Activated CD8-positive, alpha-beta T cell treated with anti-CD3 and anti-CD28 coated beads for 36 hours (primary cell): Measurements from ENCODE around the gene TRDN. TPM values are rescaled to one million over a fixed set of nuclear protein-coding genes. Genes with fewer than 3 reads are reported as not detected.

ENCODE experiments used
- ATAC-seq: fragments of 200-7000 bp; cut with Tn5 transposase; one replicate; pipeline ENCODE4 v1.10.0; 2021; ENCODE audit warnings: mild to moderate bottlenecking, moderate library complexity
- CTCF ChIA-PET: fragments of 350-600 bp; sonication (Branson Sonifier 250); formaldehyde crosslinking; loops from one replicate; lab custom pipeline; 2021; ENCODE audit warnings: antibody characterized with exemption; lab: Charles Lee
- POLR2A ChIA-PET: fragments of 350-600 bp; sonication (Branson Sonifier 250); formaldehyde crosslinking; loops from one replicate; lab custom pipeline; 2021; ENCODE audit warnings: antibody characterized with exemption; lab: Charles Lee
- DNase-seq: peaks from one replicate; pipeline ENCODE4 v3.0.0-alpha.2; 2020
- H3K27ac Mint-ChIP-seq: one replicate; pipeline ENCODE4 v1.8.0; 2021; ENCODE audit warnings: mild to moderate bottlenecking, mixed read lengths
- H3K27me3 Mint-ChIP-seq: one replicate; pipeline ENCODE4 v1.8.0; 2021; ENCODE audit warnings: mixed read lengths
- H3K36me3 Mint-ChIP-seq: one replicate; pipeline ENCODE4 v1.8.0; 2021; ENCODE audit warnings: low read depth, mixed read lengths
- H3K4me1 Mint-ChIP-seq: one replicate; pipeline ENCODE4 v1.8.0; 2021; ENCODE audit warnings: low read depth, mixed read lengths
- H3K4me3 Mint-ChIP-seq: one replicate; pipeline ENCODE4 v1.8.0; 2021; ENCODE audit warnings: mild to moderate bottlenecking, moderate library complexity, mixed read lengths
- H3K9me3 Mint-ChIP-seq: one replicate; pipeline ENCODE4 v1.8.0; 2021; ENCODE audit warnings: mixed read lengths
- CTCF ChIP-seq: fragments of 200-600 bp; IDR thresholded peaks from one replicate; pipeline ENCODE4 v1.8.0; 2022; ENCODE audit warnings: antibody characterized with exemption, mild to moderate bottlenecking
- intact Hi-C: fragments of 100-400 bp; cut with micrococcal nuclease; formaldehyde crosslinking; loops from one replicate; pipeline ENCODE4 v1.10.0; 2022
- total RNA-seq, 2 experiments: library from RNA; stranded (reverse); gene quantifications; one replicate each; pipeline ENCODE4 v1.2.3, GENCODE V29; 2021

TRDN gene
- total RNA-seq, 2 experiments from 2014 or later = not detected

- H3K9me3 Mint-ChIP-seq = no peaks in the 10 kb centered on the region
- TF ChIP-seq CTCF = peak; percentile 66
- H3K4me3 Mint-ChIP-seq = no peak overlapping the region
- H3K27me3 Mint-ChIP-seq = no peaks in the 10 kb centered on the region
- no peak for ATAC-seq
- H3K36me3 Mint-ChIP-seq = no peaks in the 10 kb centered on the region
- no peak overlapping the region for H3K27ac Mint-ChIP-seq
- CTCF ChIA-PET = interaction anchor here (1.0 kb wide), 2 partner anchors 27 to 326 kb away, joined by 3 read pairs; no protein-coding TSS in a partner anchor
- intact Hi-C loops = loop anchor here (5.0 kb wide), 1 partner anchor 301 kb away; no protein-coding TSS in a partner anchor
- no peaks in the 10 kb centered on the region for H3K4me1 Mint-ChIP-seq
- POLR2A ChIA-PET = no interaction called here
- peak; percentile 68 for DNase-seq
Measured at GRCh38 chr6:123415844-123416468, 220.8 kb downstream of the TRDN start.

GRCh38 chr6:123404975-123405374 is 231.8 kb downstream of the TRDN start:
- no peak for TF ChIP-seq CTCF
- intact Hi-C loops = no loop called here
- POLR2A ChIA-PET = no interaction called here
- CTCF ChIA-PET = no interaction called here
- Mint-ChIP-seq H3K4me1 (no peaks in the 10 kb centered on the region), H3K9me3 (no peaks in the 10 kb centered on the region), H3K27ac (no peak overlapping the region), H3K27me3 (no peaks in the 10 kb centered on the region), H3K36me3 (no peaks in the 10 kb centered on the region), H3K4me3 (no peak overlapping the region)
- ATAC-seq (no peak), DNase-seq (no peak)

GRCh38 chr6:123402052-123402451 is 234.7 kb downstream of the TRDN start:
- ChIA-PET POLR2A (no interaction called here), CTCF (no interaction called here)
- Mint-ChIP-seq H3K27ac (no peak overlapping the region), H3K4me3 (no peak overlapping the region), H3K36me3 (no peaks in the 10 kb centered on the region), H3K27me3 (no peaks in the 10 kb centered on the region), H3K4me1 (no peaks in the 10 kb centered on the region), H3K9me3 (no peaks in the 10 kb centered on the region)
- DNase-seq = no peak
- intact Hi-C loops = no loop called here
- TF ChIP-seq CTCF = no peak
- ATAC-seq = no peak

GRCh38 chr6:123398072-123398471 is 238.7 kb downstream of the TRDN start:
- Mint-ChIP-seq H3K27me3 (no peaks in the 10 kb centered on the region), H3K27ac (no peak overlapping the region), H3K4me1 (no peaks in the 10 kb centered on the region), H3K36me3 (no peaks in the 10 kb centered on the region), H3K9me3 (no peaks in the 10 kb centered on the region), H3K4me3 (no peak overlapping the region)
- no peak for TF ChIP-seq CTCF
- ATAC-seq (no peak), DNase-seq (no peak)
- intact Hi-C loops = no loop called here
- CTCF ChIA-PET = interaction anchor here (1.0 to 1.2 kb wide), 2 partner anchors 11 to 14 kb away, joined by 3 to 4 read pairs; no protein-coding TSS in a partner anchor
- POLR2A ChIA-PET = no interaction called here

GRCh38 chr6:123393331-123393730 is 243.4 kb downstream of the TRDN start:
- no peaks in the 10 kb centered on the region for H3K9me3 Mint-ChIP-seq
- no peak overlapping the region for H3K27ac Mint-ChIP-seq
- H3K4me1 Mint-ChIP-seq = no peaks in the 10 kb centered on the region
- H3K36me3 Mint-ChIP-seq = no peaks in the 10 kb centered on the region
- ATAC-seq = no peak
- H3K27me3 Mint-ChIP-seq = no peaks in the 10 kb centered on the region
- ChIA-PET CTCF (no interaction called here), POLR2A (no interaction called here)
- intact Hi-C loops = no loop called here
- no peak overlapping the region for H3K4me3 Mint-ChIP-seq
- TF ChIP-seq CTCF = no peak
- DNase-seq = no peak
